Esophagus muscularis mucosa (tissue), 4 donors: Measurements from ENCODE around the gene MICAL3. TPM values are rescaled to one million over a fixed set of nuclear protein-coding genes. Genes with fewer than 3 reads are reported as not detected.
A peak's percentile ranks its signal among the peaks of the same experiment; 100 is the strongest.

ENCODE experiments used
- DNase-seq: peaks from one replicate; pipeline ENCODE4 v3.0.0-alpha.2; 2017; ENCODE audit errors: extremely low spot score
- H3K27ac ChIP-seq, 4 donors: fragments of 200-600 bp; sonication (generic); replicated peaks in 1 of 4; 1 replicate in 3 of 4; 2 replicates in 1 of 4; pipeline ENCODE4 v1.5.1; 2016 to 2019; ENCODE audit warnings: mild to moderate bottlenecking in 1 of 4
- H3K27me3 ChIP-seq, 4 donors: fragments of 200-600 bp; sonication (generic); one replicate each; pipeline versions ENCODE4 v1.5.1 to v1.6.0; 2016 to 2019
- H3K36me3 ChIP-seq, 4 donors: fragments of 200-600 bp; sonication (generic); one replicate each; pipeline ENCODE4 v1.5.1; 2016 to 2019
- H3K4me1 ChIP-seq, 4 donors: fragments of 200-600 bp; sonication (generic); one replicate each; pipeline ENCODE4 v1.5.1; 2016 to 2019
- H3K4me3 ChIP-seq, 4 donors: fragments of 200-600 bp; sonication (generic); 1 replicate in 2 of 4; 2 replicates in 2 of 4; pipeline ENCODE4 v1.5.1; 2016 to 2019; ENCODE audit warnings: mild to moderate bottlenecking in 4 of 4, moderate library complexity in 1 of 4
- H3K9me3 ChIP-seq, 4 donors: fragments of 200-600 bp; sonication (generic); 1 replicate in 3 of 4; 2 replicates in 1 of 4; pipeline ENCODE4 v1.5.1; 2016 to 2019
- EP300 ChIP-seq: sonication (generic); formaldehyde crosslinking; IDR thresholded peaks from one replicate; pipeline ENCODE4 v1.6.1; 2017; ENCODE audit warnings: antibody characterized with exemption
- POLR2A ChIP-seq: fragments of 450-650 bp; IDR thresholded peaks from one replicate; pipeline ENCODE4 v1.6.1; 2017; ENCODE audit warnings: antibody characterized with exemption, moderate library complexity, mild to moderate bottlenecking, low read depth
- POLR2AphosphoS5 ChIP-seq, 2 donors: sonication (generic); formaldehyde crosslinking; IDR thresholded peaks; one replicate each; pipeline ENCODE4 v1.6.1; 2017; ENCODE audit warnings: antibody characterized with exemption in 2 of 2
- WGBS: methylation state at CpG from one replicate; pipeline ENCODE4 v1.1.5; 2018; 5-methylcytosine and 5-hydroxymethylcytosine counted together
- intact Hi-C: fragments of 100-400 bp; cut with DNase I; formaldehyde crosslinking; loops from one replicate; pipeline ENCODE4 v1.15.1; 2023
- total RNA-seq, 4 donors: library from RNA; depleted of rRNA; stranded (reverse); fragments of >200 nt; gene quantifications; one replicate each; pipeline versions ENCODE4 v1.1.0 to v1.2.1, GENCODE V29; 2016
- TF ChIP-seq, protein P1 (sequence below), 3 experiments: fragments of 200-600 bp in 2 of 3; fragments of 450-650 bp in 1 of 3; sonication (generic) in 2 of 3; IDR thresholded peaks; one replicate each; pipeline ENCODE4 v1.5.1; 2017 to 2019; ENCODE audit warnings: antibody characterized with exemption in 3 of 3, mild to moderate bottlenecking in 2 of 3, moderate library complexity in 1 of 3

The MICAL3 gene
- total RNA-seq, 4 donors from 2014 or later, result 35.1 to 91.8 (median 67.8) TPM

DNA sequence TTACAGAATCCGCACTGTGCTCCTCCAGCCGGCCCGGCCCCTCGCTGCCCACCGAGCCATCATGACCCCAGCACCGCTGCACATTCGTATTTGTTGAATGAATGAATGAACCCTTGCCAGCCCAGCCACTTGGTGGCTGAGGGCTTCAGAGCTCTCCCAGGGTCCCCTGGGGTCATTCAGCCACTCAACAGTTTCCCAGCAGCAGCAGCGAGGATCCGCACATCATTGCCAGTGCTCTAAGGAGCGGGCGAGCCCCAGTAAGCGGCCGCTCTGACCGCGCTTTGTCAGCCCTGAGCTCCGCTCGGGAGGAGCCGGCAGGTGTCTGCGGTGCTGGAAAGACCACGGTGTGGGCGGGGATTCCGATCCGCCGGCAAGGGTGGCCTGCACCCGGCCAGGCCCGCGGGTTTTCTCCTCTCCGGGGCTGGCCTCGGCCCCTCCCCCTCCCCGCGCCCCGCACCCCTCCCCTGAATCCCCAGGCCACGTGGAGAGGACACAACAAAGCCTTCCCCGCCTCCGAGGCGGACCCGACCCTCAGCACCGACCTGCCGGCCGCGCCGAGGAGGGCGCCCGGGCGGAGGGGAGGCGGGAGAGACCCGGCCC, 250.7 kb downstream of the MICAL3 start:
- intact Hi-C loops, result no loop called here

DNA sequence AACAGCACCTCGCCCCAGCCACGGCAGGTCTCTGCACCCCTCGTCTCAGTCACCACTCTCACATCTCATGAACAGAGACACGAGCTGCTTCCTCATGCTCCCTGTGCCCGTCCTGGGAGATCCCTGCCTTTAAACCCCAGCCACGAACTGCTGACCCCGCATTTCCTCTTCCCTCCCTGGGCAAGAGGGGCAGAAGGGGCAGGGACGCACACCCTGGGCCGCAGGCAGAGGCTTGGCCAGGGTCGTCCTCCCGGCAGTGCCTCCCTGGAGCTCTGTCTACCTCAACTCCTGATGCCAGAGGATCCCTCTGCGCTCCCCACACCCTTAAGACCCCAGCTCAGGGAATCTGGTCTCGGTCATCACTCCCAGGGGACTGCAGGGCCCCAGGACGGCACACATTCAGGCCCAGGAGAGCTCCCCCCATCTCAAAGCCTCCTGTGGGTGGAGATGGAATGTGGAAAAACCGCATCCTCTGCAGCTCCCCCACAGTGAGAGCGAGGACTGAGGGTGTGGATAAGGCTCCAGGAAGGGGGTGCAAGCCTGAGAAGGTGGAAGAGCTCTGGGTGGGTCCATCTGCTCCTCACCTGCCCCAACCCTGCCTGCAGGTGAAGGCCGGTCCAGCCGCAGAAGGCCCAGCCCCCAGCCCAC, 251.3 kb downstream of the MICAL3 start:
- Histone ChIP-seq H3K4me3 (peak overlapping the region; percentile 82 to 91 (median 87)), H3K9me3 (no peaks in the 10 kb centered on the region), H3K27ac (no peak overlapping the region), H3K4me1 (peaks cover 10 to 32% (median 28%) of the 10 kb centered on the region in 4 donors), H3K27me3 (no peaks in the 10 kb centered on the region), H3K36me3 (no peaks in the 10 kb centered on the region)
- TF ChIP-seq, protein P1, sequence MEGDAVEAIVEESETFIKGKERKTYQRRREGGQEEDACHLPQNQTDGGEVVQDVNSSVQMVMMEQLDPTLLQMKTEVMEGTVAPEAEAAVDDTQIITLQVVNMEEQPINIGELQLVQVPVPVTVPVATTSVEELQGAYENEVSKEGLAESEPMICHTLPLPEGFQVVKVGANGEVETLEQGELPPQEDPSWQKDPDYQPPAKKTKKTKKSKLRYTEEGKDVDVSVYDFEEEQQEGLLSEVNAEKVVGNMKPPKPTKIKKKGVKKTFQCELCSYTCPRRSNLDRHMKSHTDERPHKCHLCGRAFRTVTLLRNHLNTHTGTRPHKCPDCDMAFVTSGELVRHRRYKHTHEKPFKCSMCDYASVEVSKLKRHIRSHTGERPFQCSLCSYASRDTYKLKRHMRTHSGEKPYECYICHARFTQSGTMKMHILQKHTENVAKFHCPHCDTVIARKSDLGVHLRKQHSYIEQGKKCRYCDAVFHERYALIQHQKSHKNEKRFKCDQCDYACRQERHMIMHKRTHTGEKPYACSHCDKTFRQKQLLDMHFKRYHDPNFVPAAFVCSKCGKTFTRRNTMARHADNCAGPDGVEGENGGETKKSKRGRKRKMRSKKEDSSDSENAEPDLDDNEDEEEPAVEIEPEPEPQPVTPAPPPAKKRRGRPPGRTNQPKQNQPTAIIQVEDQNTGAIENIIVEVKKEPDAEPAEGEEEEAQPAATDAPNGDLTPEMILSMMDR (IDR thresholded peaks at IDR 0.05), result no peak
- TF ChIP-seq POLR2A (no peak), POLR2AphosphoS5 (IDR thresholded peaks at IDR 0.05) (no peak), EP300 (no peak)
- 79% methylated on average over 18 of the region's 18 CpGs for WGBS
- intact Hi-C loops, result no loop called here
- DNase-seq, result no peak

More for the DNA sequence above, 250.7 kb downstream of the MICAL3 start:
- Histone ChIP-seq H3K27ac (peak overlapping the region; percentile 43 to 70 (median 62)), H3K4me3 (peak overlapping the region; percentile 82 to 91 (median 87)), H3K4me1 (peaks cover 10 to 32% (median 28%) of the 10 kb centered on the region in 4 donors), H3K36me3 (no peaks in the 10 kb centered on the region), H3K27me3 (peaks cover 0 to 4% (median 0%) of the 10 kb centered on the region in 4 donors), H3K9me3 (no peaks in the 10 kb centered on the region)
- TF ChIP-seq POLR2AphosphoS5 (IDR thresholded peaks at IDR 0.05) (no peak), EP300 (no peak), POLR2A (no peak)
- TF ChIP-seq, protein P1 (IDR thresholded peaks at IDR 0.05), result no peak
- no peak for DNase-seq
- no CpG with 5 or more reads among the region's 47 CpGs for WGBS

DNA sequence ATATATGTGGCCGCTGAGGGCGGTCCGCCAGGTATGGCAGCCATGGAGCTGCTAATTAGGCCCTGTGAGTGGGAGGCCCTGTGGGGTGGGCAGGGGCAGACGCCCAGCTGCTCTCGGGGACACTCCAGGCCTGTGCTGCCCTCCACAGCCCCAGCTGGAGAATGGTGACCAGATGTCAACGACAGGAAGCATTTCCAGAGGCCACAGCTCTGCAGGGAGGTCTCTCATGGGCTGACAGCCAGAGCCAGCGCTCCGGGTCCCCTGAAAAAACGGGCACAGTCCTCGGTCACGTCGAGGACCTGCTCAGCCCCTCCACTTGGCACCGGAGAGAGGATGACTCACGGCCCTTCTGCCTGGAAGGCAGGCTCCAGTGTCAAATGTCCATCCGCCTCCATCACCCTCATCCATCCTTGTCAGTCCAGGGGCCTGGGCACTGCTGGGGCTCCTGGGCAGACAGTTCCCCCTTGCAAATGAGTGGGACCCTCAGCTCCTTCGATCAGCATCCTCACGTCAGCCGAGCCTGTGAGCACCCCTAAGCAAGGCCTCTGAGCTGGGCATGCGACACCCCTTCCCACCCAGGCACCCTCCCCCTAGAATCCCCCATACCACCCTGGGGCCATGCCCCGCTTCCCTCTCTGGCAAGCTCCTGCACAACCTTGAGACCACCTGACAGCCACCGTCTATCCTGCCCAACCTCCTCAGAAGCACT, 252.0 kb downstream of the MICAL3 start:
- Histone ChIP-seq H3K27me3 (no peaks in the 10 kb centered on the region), H3K4me3 (peak overlapping the region in 3 of 4 donors; percentile 87 to 91 (median 87)), H3K36me3 (no peaks in the 10 kb centered on the region), H3K9me3 (no peaks in the 10 kb centered on the region), H3K27ac (no peak overlapping the region), H3K4me1 (peaks cover 10 to 32% (median 28%) of the 10 kb centered on the region in 4 donors)
- DNase-seq, result no peak
- TF ChIP-seq POLR2AphosphoS5 (IDR thresholded peaks at IDR 0.05), result no peak
- no peak for TF ChIP-seq EP300
- TF ChIP-seq POLR2A, result no peak
- TF ChIP-seq, protein P1 (IDR thresholded peaks at IDR 0.05), result no peak
- intact Hi-C loops, result no loop called here
- 85% methylated on average over 6 of the region's 21 CpGs for WGBS

DNA sequence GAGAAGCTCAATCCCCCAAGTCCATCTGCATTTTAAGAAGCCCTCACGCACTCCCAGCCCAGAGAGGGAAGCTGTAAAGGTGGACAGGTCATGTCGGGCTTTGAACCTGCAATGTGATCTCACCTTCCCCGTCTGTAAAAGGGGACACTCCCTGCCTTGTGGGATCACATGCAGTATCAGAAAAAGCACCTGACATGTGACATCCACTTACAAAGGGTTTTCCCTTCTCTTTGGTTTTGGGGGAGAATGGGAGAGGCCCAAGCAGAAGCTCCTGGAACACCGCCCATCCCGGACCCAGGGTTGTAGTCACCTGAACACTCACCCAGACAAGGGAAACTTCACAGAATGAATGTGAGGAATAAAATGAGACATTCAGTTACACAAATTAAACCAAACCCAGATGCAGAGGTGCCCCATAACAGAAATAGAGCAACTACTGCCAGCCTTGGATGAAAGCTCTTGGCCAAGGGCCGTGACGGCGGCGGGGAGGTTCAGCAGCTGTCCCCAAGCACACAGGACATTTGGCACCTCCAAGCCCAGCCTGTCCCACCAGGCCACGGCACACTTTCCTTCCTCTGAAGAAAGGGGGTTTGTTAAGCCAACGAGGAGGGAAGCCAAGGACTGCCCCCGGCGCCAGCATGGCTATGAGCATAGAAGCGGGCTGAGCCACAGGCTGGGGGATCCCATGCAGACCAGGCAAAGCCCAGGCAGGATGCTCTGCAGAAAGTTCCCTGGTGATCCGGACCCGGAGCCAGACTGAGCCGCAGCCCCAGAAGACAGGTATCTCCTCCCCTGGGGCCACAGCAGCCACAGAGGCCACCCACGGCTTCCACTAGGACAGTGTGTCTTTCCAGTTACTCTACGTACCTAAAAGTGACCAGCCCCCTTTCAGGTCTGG, 253.9 kb downstream of the MICAL3 start:
- TF ChIP-seq POLR2AphosphoS5 (IDR thresholded peaks at IDR 0.05) (no peak), EP300 (no peak), POLR2A (no peak)
- TF ChIP-seq, protein P1 (IDR thresholded peaks at IDR 0.05), result no peak
- intact Hi-C loops, result no loop called here

More for the DNA sequence above, 253.9 kb downstream of the MICAL3 start:
- WGBS, result 92% methylated on average over 17 of the region's 19 CpGs
- H3K27ac ChIP-seq, result no peak overlapping the region
- no peaks in the 10 kb centered on the region for H3K27me3 ChIP-seq
- H3K4me1 ChIP-seq, result peaks cover 10 to 32% (median 28%) of the 10 kb centered on the region in 4 donors
- no peak for DNase-seq
- no peak overlapping the region for H3K4me3 ChIP-seq
- no peaks in the 10 kb centered on the region for H3K36me3 ChIP-seq
- no peaks in the 10 kb centered on the region for H3K9me3 ChIP-seq
